ENCODE results near the gene RIPPLY3.
A peak's percentile ranks its signal among the peaks of the same experiment; 100 is the strongest.
"Not testable (repeated sequence)": the region's sequence is repeated elsewhere in the genome, so short reads cannot be mapped to it uniquely, and the experiment has no call there.

Gene RIPPLY3

DNA sequence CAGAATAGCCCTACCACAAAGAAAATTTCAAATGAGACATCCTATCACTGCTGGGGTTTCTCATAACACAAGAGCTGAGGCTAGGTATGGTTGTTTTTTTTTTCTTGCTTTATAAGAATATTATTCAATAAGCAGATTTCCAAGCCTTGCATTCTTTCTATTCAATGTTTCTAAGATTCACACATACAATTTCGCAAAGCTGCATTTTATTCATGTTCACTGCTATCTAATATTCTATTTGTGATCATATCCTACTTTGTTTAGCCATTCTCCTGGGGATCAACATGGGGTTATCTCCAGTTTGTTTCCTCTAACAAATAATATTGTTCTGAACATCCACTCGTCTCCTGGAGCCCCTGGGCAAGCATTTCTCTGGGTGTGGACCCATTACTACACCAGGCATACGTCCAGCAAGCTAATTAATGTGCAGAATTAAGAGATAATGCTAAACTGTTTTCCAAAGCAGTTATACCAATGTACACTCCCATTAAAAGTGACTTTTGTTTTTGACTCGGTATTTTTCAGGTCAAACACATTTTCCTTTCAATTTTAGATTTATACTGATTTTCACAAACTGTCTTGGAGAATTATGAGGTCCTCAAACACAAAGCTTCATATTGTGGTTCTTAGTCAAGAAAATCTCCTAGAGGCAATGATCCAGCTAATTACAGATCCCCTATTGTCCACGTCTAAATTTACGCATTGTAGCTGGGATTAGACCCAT, 24.4 kb upstream of the RIPPLY3 start:
- no peak for DNase-seq

DNA sequence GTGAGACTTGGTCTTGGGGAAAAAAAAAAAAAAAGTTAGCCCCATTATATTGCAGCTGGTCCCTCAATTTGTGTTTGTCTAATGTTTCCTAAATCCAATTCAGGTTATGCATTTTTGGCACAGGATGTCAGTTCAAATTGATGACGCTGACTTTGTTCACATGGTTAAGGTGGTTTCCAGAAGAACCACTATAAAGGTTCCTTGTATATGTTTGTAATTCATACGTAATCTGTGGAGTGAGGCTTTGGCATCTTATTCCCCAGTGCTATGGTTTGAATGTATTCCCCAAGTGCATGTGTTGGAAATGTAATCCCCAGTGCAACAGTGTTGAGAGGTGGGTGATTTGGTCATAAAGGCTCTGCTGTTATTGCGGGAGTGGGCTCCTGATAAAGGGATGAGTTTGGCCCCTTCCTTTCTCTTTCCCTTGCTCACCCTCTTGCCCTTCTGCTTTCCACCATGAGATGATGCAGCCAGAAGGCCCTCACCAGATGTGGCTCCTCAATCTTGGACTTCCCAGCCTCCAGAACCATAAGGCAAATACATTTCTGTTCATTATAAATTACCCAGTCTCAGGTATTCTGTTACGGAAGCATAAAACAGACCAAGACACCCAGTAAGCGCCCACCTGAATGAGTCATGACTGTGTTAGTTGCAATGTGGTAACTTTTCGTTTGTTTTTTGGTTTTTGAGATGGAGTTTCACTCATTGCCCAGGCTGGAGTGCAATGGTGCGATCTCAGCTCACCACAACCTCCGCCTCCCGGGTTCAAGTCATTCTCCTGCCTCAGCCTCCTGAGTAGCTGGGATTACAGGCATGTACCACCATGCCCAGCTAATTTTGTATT, 20.5 kb upstream of the RIPPLY3 start:
- no peak for DNase-seq

GRCh38 chr21:36987845-36988244, 18.7 kb upstream of the RIPPLY3 start:
- DNase-seq: no peak

GRCh38 chr21:36988536-36988935, 18.0 kb upstream of the RIPPLY3 start:
- no peak for DNase-seq

DNA sequence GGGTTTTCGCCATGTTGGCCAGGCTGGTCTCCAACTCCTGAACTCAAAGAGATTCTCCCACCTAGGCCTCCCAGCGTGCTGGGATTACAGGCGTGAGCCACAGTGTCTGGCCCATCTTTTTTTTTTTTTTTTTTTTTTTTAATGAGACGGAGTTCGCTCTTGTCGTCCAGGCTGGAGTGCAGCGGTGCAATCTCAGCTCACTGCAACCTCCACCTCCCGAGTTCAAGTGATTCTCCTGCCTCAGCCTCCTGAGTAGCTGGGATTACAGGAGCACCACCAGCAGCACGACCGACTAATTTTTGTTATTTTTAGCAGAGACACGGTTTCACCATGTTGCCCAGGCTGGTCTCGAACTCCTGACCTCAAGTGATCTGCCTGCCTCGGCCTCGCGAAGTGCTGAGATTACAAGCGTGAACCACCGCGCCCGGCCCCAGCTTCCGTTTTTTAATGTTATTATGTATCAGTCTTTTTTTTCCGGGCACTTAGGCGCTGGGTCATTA, 17.3 kb upstream of the RIPPLY3 start:
- DNase-seq: not testable (repeated sequence)

DNA sequence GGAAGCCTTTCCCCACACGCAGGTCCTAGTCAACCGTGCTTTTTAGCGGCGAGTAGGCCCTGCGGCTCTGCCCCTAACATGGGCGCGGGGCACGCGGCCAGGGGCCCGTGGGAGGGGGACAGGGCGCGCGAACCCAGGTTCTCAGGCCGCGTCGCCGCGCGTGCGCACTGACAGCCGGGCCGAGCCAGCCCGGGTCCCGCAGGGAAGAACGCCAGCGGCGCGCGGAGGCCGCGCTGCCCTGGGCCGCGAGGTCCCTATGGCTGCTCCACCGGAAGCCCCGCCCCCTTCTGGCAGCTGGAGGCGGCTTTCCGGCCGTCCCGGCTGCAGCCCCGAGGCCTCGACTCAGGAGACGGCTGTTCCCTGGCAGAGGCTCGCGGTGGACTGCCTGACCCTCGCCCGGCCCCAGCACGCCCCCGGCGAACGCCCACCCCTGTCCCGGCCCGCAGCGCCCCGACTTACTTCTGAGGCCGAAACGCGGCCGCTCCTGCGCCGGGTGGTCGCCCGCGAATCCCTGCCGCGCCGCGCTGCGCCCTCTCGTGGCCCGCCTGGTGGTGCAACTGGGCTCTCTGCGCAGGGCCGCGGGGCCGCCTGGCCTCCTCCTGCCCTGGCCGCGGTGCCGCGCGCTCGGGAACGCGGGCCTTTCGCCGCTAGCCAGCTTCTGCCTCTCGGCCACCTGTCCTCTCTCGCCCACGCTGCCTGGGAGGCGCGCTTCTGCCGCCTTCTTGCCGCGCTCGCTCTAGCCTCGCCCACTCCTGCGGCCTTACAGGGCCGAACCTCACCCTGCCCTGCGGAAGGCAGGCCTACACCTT, 16.6 kb upstream of the RIPPLY3 start:
- DNase-seq: peak; percentile 93

GRCh38 chr21:36990508-36991205, 15.8 kb upstream of the RIPPLY3 start:
- no peak for DNase-seq

DNA sequence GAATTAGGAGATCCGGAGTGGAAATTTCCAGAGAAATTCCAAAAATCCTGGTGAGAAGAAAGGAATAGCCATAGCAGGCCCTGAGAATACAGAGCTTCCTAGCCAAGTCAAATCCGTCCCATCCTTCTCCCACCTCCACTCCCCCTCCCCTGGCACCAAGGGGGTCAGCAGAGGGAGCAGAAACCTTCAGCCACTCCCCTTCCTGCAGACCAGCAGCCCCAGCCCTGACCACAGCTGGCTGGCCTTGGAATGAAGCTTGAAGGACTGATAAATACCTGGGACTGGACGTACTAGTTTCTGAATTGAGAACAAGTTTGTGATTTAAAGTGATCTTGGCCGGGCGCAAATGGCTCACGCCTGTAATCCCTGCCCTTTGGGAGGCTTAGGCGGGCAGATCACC, 13.8 kb upstream of the RIPPLY3 start:
- DNase-seq: no peak

DNA sequence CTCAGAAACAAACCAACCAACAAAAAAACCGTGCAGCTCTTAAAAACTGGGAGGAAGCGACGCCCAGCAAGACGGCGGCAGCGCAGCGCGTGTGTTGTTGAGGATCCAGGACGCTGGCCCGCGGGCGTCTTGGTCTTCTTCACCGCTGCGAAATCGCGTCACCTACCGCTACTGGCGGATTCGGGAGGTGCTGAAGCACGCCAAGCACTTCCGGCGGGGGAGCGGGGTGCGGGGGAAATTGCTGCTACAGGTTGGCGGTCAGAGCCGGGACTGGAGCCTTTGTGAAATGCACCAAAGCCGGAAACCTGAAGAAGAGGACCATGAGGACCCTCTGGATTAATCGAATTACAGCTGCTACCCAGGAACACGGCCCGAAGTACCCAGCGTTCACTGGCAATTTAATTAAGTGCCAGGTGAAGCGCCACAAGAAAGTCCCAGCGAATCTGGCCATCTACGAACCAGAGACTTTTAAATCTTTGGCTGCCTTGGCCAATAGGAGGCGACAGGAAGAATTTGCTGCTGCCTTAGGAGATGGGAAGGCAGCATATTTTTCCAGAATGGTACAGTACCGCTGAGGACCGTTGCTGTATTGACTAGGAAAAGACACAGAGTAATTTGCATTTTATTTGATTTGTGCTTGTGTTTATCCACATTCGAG, 11.9 kb upstream of the RIPPLY3 start:
- no peak for DNase-seq

DNA sequence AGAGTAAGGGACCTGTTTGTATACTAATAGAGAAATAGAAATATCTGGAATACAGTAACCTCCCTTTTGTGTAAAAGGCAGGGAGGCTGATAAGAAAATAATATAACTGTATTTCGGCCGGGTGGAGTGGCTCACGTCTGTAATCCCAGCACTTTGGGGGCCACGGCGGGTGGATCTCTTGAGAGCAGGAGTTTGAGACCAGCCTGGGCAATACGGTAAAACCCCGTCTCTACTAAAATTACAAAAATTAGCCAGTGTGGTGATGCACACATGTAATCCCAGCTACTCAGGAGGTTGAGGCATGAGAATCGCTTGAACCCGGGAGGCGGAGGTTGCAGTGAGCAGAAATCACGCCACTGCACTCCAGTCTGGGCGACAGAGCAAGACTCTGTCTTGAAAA, 11.2 kb upstream of the RIPPLY3 start:
- DNase-seq: not testable (repeated sequence)

DNA sequence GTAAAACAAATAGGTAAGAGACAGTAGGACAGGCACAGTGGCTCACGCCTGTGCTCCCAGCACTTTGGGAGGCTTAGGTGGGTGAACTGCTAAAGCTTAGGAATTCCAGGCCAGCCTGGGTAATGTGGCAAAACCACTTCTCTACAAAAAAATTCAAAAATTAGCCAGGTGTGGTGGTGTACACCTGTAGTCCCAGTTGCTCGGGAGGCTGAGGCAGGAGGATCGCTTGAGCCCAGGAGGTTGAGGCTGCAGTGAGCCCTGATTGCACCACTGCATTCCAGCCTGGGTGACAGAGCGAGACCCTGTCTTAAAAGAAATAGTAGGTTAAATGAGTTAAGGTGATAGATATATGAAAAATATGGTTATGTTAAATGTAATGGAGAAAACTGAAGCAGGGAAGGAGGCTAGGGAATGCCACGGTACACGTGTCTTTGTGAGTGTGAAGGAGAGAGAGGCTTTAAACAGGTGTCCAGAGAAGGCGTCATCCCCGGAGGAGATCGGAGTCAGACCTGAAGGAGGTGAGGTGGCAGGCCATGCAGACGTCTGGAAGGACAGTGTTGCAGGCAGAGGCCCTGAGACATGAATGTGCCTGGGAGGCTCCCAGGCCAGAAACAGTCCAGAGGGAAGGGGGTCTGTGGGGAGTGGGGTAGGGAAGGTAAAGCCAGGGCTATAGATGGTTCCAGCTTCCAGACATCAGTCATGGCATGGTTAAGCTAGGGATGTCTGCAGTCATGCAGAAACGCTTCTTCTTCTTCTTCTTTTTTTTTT, 7.2 kb upstream of the RIPPLY3 start:
- DNase-seq: no peak

DNA sequence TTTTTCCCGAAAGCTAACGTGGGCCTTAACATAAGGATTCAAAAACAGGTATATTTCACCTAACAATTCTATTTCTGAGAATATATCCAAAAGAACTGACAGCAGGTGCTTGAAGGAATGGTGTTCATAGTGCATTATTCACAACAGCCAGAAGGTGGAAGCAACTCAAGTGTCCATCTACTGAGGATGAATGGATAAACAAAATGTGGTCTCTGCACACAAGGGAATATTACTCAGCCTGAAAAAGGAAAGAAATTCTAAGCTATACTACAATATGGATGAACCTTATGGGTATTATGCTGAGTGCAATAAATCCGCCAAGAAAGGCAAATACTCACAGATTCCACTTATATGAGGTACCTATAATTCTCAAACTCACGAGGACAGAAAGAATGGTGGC, 6.1 kb upstream of the RIPPLY3 start:
- no peak for DNase-seq

DNA sequence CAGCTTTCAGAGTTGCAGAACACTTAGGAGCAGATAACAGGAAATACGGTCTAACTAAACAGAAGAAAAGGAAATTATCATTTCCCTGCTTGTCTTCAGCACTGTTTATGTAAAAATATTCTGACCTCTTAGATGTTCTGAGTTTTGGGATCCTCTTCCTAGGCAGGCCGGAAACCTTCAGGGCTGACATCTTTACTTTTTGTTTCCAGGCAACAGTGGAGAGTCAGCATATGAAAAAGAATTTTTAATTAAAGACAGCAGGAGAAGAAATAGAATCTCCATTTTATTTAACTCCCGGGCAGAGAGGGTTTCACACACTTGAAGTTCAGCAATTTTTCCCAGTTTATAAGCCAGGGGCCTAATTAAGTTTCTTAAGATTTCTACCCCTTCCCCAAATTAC, 5.1 kb upstream of the RIPPLY3 start:
- DNase-seq: no peak

DNA sequence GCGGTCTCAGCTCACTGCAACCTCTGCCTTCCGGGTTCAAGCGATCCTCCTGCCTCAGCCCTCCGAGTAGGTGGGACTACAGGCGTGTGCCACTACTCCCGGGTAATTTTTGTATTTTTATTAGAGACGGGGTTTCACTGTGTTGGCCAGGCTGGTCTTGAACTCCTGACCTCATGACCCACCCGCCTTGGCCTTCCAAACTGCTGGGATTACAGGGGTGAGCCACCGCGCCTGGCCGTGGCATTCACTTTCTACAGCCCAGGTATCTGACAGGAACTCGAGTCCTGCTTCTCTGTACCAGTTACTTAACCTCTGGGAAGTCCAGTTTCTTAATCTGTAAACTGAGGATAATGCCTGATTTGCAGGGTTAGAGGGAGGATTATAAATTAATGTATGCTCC, 3.7 kb upstream of the RIPPLY3 start:
- not testable (repeated sequence) for DNase-seq

DNA sequence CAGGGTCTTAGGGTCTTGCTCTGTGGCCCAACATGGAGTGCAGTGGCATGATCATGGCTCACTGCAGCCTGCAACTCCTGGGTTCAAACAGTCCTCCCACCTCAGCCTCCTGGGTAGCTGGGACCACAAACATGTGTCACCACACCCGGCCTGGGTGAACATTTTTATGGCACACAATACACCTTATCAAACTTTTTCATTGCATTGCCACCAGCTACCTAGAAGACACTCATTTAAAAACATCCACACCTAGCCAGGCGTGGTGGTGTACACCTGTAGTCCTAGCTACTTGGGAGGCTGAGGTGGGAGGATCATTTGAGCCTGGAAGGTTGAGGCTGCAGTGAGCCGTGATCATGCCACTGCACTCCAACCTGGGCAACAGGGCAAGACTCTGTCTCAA, 2.6 kb upstream of the RIPPLY3 start:
- DNase-seq: not testable (repeated sequence)

GRCh38 chr21:37005548-37006485, 685 bp upstream of the RIPPLY3 start:
- DNase-seq: no peak

DNA sequence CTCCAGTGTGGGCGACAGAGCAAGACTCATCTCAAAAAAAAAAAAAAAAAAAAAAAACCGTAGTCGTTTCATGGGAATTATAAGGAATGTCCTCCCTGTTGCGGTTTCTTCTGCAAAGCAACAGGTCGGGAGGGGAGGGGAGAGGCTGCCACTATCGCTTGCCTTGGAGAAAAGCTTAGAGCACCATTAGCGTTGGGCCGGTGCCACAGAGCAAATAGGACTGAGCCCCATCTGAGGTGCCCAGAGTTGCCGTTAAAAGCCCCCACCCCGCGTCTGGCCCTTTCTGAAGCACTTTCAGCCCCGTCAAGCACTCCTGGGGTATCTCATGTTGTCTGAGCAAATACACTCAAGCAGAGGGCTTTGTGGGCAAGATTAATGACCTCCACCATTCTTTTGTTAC, 2.2 kb downstream of the RIPPLY3 start:
- DNase-seq: no peak

GRCh38 chr21:37009740-37010341, 3.3 kb downstream of the RIPPLY3 start:
- peak; percentile 82 for DNase-seq

GRCh38 chr21:37017951-37018679, 11.6 kb downstream of the RIPPLY3 start:
- no peak for DNase-seq
